Measurements from ENCODE around the gene SHC4.
"Not testable (repeated sequence)": the region's sequence is repeated elsewhere in the genome, so short reads cannot be mapped to it uniquely, and the experiment has no call there.

SHC4 gene

DNA sequence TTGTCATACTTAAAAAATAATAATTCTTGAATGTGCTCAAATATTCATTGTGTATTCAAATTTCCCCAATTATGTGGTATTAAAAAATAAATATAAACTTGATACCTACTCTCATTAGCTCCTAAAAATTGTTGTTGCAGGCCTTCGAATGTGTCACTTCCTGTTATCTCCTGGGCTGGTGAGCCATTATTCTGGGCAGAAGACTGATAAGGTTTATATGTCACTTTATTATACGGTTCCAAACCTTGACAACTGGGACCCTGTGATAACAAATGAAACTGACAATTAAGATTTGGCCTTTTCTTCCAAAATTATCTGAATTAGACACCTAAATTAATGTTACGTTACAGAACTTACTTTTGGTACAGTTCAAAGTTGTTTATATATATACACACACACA is 167.8 kb downstream of the SHC4 start:
- no peak overlapping the region for H3K4me3 ChIP-seq (ENCODE audit: low read length in 2 of 2)
- no peak overlapping the region for H3K4me2 ChIP-seq (ENCODE audit: insufficient read depth, low read length, poor library complexity, severe bottlenecking)
- H3K14ac ChIP-seq (ENCODE audit: low read length): no peak overlapping the region
- H2AK5ac ChIP-seq (ENCODE audit: low read depth, low read length): no peak overlapping the region
- no peak overlapping the region for H3K9ac ChIP-seq (ENCODE audit: low read depth, low read length, poor library complexity)
- WGBS, 2 donors (ENCODE audit: extremely low coverage in 2 of 2, insufficient read length in 2 of 2, insufficient replicate concordance in 1 of 2): no CpG with 5 or more reads among the region's 3 CpGs
- no peak overlapping the region for H2BK15ac ChIP-seq (ENCODE audit: low read length)
- H3K4me1 ChIP-seq (ENCODE audit: control insufficient read depth in 2 of 2, insufficient read depth in 1 of 2, low read depth in 1 of 2, low read length in 2 of 2): peaks cover 0 to 6% of the 10 kb centered on the region in 2 donors
- no peak overlapping the region for H2BK5ac ChIP-seq (ENCODE audit: low read length)
- no peak overlapping the region for H4K8ac ChIP-seq (ENCODE audit: low read depth, low read length)
- no peak overlapping the region for H2BK120ac ChIP-seq (ENCODE audit: low read depth, low read length)
- no peaks in the 10 kb centered on the region for H3K27me3 ChIP-seq (ENCODE audit: control insufficient read depth in 3 of 3, insufficient read depth in 3 of 3, low read depth in 1 of 3, low read length in 3 of 3)
- no peaks in the 10 kb centered on the region for H3K9me3 ChIP-seq (replicated peaks in 1 of 2; ENCODE audit: control insufficient read depth in 2 of 2, insufficient read depth in 1 of 2, low read depth in 1 of 2, low read length in 2 of 2)
- no peak overlapping the region for H3K27ac ChIP-seq (replicated peaks; ENCODE audit: low read length)
- no peak overlapping the region for H3K18ac ChIP-seq (ENCODE audit: low read length)
- H3K4ac ChIP-seq (ENCODE audit: low read length): no peak overlapping the region
- no peak overlapping the region for H2BK12ac ChIP-seq (ENCODE audit: low read length)
- H4K91ac ChIP-seq (ENCODE audit: low read depth, low read length, poor library complexity): no peak overlapping the region
- H3K23ac ChIP-seq (ENCODE audit: low read depth, low read length, poor library complexity): no peak overlapping the region
- no peaks in the 10 kb centered on the region for H3K79me1 ChIP-seq (ENCODE audit: low read depth, low read length)
- H3K36me3 ChIP-seq (replicated peaks in 1 of 2; ENCODE audit: control insufficient read depth in 2 of 2, insufficient read depth in 2 of 2, low read length in 2 of 2): peaks cover 2 to 64% of the 10 kb centered on the region in 2 donors
- H2AFZ ChIP-seq (ENCODE audit: low read length): no peak overlapping the region
- DNase-seq (ENCODE audit: low spot score): no peak

GRCh38 chr15:48794697-48795134 is 169.0 kb downstream of the SHC4 start:
- no peaks in the 10 kb centered on the region for H3K27me3 ChIP-seq (ENCODE audit: control insufficient read depth in 3 of 3, insufficient read depth in 3 of 3, low read depth in 1 of 3, low read length in 3 of 3)
- H2BK120ac ChIP-seq (ENCODE audit: low read depth, low read length): no peak overlapping the region
- peaks cover 2 to 75% of the 10 kb centered on the region in 2 donors for H3K36me3 ChIP-seq (replicated peaks in 1 of 2; ENCODE audit: control insufficient read depth in 2 of 2, insufficient read depth in 2 of 2, low read length in 2 of 2)
- no peak overlapping the region for H3K4me2 ChIP-seq (ENCODE audit: insufficient read depth, low read length, poor library complexity, severe bottlenecking)
- no peaks in the 10 kb centered on the region for H3K9me3 ChIP-seq (replicated peaks in 1 of 2; ENCODE audit: control insufficient read depth in 2 of 2, insufficient read depth in 1 of 2, low read depth in 1 of 2, low read length in 2 of 2)
- WGBS, 2 donors (ENCODE audit: extremely low coverage in 2 of 2, insufficient read length in 2 of 2, insufficient replicate concordance in 1 of 2): no CpG with 5 or more reads among the region's 2 CpGs
- H3K9ac ChIP-seq (ENCODE audit: low read depth, low read length, poor library complexity): no peak overlapping the region
- no peak overlapping the region for H3K4me3 ChIP-seq (ENCODE audit: low read length in 2 of 2)
- H3K4ac ChIP-seq (ENCODE audit: low read length): no peak overlapping the region
- no peak overlapping the region for H2BK5ac ChIP-seq (ENCODE audit: low read length)
- no peak overlapping the region for H2AFZ ChIP-seq (ENCODE audit: low read length)
- peaks cover 0 to 4% of the 10 kb centered on the region in 2 donors for H3K4me1 ChIP-seq (ENCODE audit: control insufficient read depth in 2 of 2, insufficient read depth in 1 of 2, low read depth in 1 of 2, low read length in 2 of 2)
- H3K27ac ChIP-seq (replicated peaks; ENCODE audit: low read length): no peak overlapping the region
- no peak overlapping the region for H3K23ac ChIP-seq (ENCODE audit: low read depth, low read length, poor library complexity)
- no peak overlapping the region for H2BK15ac ChIP-seq (ENCODE audit: low read length)
- H2AK5ac ChIP-seq (ENCODE audit: low read depth, low read length): no peak overlapping the region
- no peak overlapping the region for H3K14ac ChIP-seq (ENCODE audit: low read length)
- no peak overlapping the region for H4K91ac ChIP-seq (ENCODE audit: low read depth, low read length, poor library complexity)
- no peak for DNase-seq (ENCODE audit: low spot score)
- no peak overlapping the region for H2BK12ac ChIP-seq (ENCODE audit: low read length)
- no peak overlapping the region for H3K18ac ChIP-seq (ENCODE audit: low read length)
- H4K8ac ChIP-seq (ENCODE audit: low read depth, low read length): no peak overlapping the region
- H3K79me1 ChIP-seq (ENCODE audit: low read depth, low read length): no peaks in the 10 kb centered on the region

- no CpG with 5 or more reads among the region's 3 CpGs for WGBS, 2 donors (ENCODE audit: extremely low coverage in 2 of 2, insufficient read length in 2 of 2, insufficient replicate concordance in 1 of 2)
- H3K23ac ChIP-seq (ENCODE audit: low read depth, low read length, poor library complexity): no peak overlapping the region
- H3K27ac ChIP-seq (replicated peaks; ENCODE audit: low read length): no peak overlapping the region
- peaks cover 2 to 91% of the 10 kb centered on the region in 2 donors for H3K36me3 ChIP-seq (replicated peaks in 1 of 2; ENCODE audit: control insufficient read depth in 2 of 2, insufficient read depth in 2 of 2, low read length in 2 of 2)
- no peak overlapping the region for H4K8ac ChIP-seq (ENCODE audit: low read depth, low read length)
- no peaks in the 10 kb centered on the region for H3K27me3 ChIP-seq (ENCODE audit: control insufficient read depth in 3 of 3, insufficient read depth in 3 of 3, low read depth in 1 of 3, low read length in 3 of 3)
- H3K4ac ChIP-seq (ENCODE audit: low read length): no peak overlapping the region
- no peak overlapping the region for H2BK15ac ChIP-seq (ENCODE audit: low read length)
- H2BK120ac ChIP-seq (ENCODE audit: low read depth, low read length): no peak overlapping the region
- H3K4me1 ChIP-seq (ENCODE audit: control insufficient read depth in 2 of 2, insufficient read depth in 1 of 2, low read depth in 1 of 2, low read length in 2 of 2): peaks cover 0 to under 1% of the 10 kb centered on the region in 2 donors
- no peak overlapping the region for H4K91ac ChIP-seq (ENCODE audit: low read depth, low read length, poor library complexity)
- no peak overlapping the region for H3K18ac ChIP-seq (ENCODE audit: low read length)
- no peak overlapping the region for H2AK5ac ChIP-seq (ENCODE audit: low read depth, low read length)
- no peak overlapping the region for H3K9ac ChIP-seq (ENCODE audit: low read depth, low read length, poor library complexity)
- H3K4me2 ChIP-seq (ENCODE audit: insufficient read depth, low read length, poor library complexity, severe bottlenecking): no peak overlapping the region
- no peak for DNase-seq (ENCODE audit: low spot score)
- H3K14ac ChIP-seq (ENCODE audit: low read length): no peak overlapping the region
- no peak overlapping the region for H3K4me3 ChIP-seq (ENCODE audit: low read length in 2 of 2)
- H2BK5ac ChIP-seq (ENCODE audit: low read length): no peak overlapping the region
- H3K9me3 ChIP-seq (replicated peaks in 1 of 2; ENCODE audit: control insufficient read depth in 2 of 2, insufficient read depth in 1 of 2, low read depth in 1 of 2, low read length in 2 of 2): no peaks in the 10 kb centered on the region
- no peak overlapping the region for H2BK12ac ChIP-seq (ENCODE audit: low read length)
- H2AFZ ChIP-seq (ENCODE audit: low read length): no peak overlapping the region
- H3K79me1 ChIP-seq (ENCODE audit: low read depth, low read length): no peaks in the 10 kb centered on the region
These were observed 171.3 kb downstream of the SHC4 start for GRCh38 chr15:48792408-48792807.

DNA sequence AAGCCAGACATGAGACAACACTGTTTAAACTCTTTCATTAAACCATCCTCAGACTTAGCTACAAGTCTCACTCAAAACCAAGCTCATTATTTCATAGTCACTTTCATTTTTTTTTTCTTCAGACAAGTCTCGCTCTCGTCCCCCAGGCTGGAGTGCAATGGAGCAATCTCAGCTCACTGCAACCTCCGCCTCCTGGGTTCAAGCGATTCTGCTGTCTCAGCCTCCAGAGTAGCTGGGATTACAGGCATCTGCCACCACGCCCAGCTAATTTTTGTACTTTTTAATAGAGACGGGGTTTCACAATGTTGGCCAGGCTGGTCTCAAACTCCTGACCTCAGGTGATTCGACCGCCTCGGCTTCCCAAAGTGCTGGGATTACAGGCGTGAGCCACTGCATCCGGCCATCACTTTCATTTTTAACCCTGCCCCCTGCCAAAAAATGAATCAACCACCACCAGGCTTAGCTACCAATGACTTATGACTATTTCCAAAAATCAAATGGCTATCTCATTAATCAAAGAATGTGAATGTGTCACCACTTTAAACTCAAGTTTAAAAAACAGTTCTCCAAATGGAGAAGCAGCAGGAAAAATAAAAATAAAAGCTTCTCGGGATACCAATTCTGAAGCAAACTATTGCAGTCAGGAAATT is 173.1 kb downstream of the SHC4 start:
- not testable (repeated sequence) for H2BK15ac ChIP-seq (ENCODE audit: low read length)

More for the DNA sequence above, 173.1 kb downstream of the SHC4 start:
- not testable (repeated sequence) for H3K4me1 ChIP-seq (ENCODE audit: control insufficient read depth in 2 of 2, insufficient read depth in 1 of 2, low read depth in 1 of 2, low read length in 2 of 2); H2AFZ ChIP-seq (ENCODE audit: low read length); H3K9me3 ChIP-seq (replicated peaks in 1 of 2; ENCODE audit: control insufficient read depth in 2 of 2, insufficient read depth in 1 of 2, low read depth in 1 of 2, low read length in 2 of 2); H4K91ac ChIP-seq (ENCODE audit: low read depth, low read length, poor library complexity); H3K4ac ChIP-seq (ENCODE audit: low read length); H3K14ac ChIP-seq (ENCODE audit: low read length); H4K8ac ChIP-seq (ENCODE audit: low read depth, low read length); H3K79me1 ChIP-seq (ENCODE audit: low read depth, low read length); H2BK5ac ChIP-seq (ENCODE audit: low read length); H3K4me2 ChIP-seq (ENCODE audit: insufficient read depth, low read length, poor library complexity, severe bottlenecking); H3K23ac ChIP-seq (ENCODE audit: low read depth, low read length, poor library complexity); H3K18ac ChIP-seq (ENCODE audit: low read length); H2BK120ac ChIP-seq (ENCODE audit: low read depth, low read length); H2BK12ac ChIP-seq (ENCODE audit: low read length); H3K27me3 ChIP-seq (ENCODE audit: control insufficient read depth in 3 of 3, insufficient read depth in 3 of 3, low read depth in 1 of 3, low read length in 3 of 3); H3K9ac ChIP-seq (ENCODE audit: low read depth, low read length, poor library complexity); H3K4me3 ChIP-seq (ENCODE audit: low read length in 2 of 2); H3K27ac ChIP-seq (replicated peaks; ENCODE audit: low read length); DNase-seq (ENCODE audit: low spot score); H2AK5ac ChIP-seq (ENCODE audit: low read depth, low read length)
- WGBS, 2 donors (ENCODE audit: extremely low coverage in 2 of 2, insufficient read length in 2 of 2, insufficient replicate concordance in 1 of 2): no CpG with 5 or more reads among the region's 12 CpGs
- H3K36me3 ChIP-seq (replicated peaks in 1 of 2; ENCODE audit: control insufficient read depth in 2 of 2, insufficient read depth in 2 of 2, low read length in 2 of 2): peaks cover 2 to 88% of the 10 kb centered on the region in 2 donors
